HUES6 (cell line): ENCODE measurements around the gene NCS1.

Experiments used
- H3K27ac ChIP-seq: 2 replicates; pipeline ENCODE4 v1.7.0; 2013; ENCODE audit warnings: low read depth, mild to moderate bottlenecking, low read length, inconsistent platforms
- H3K27me3 ChIP-seq: 2 replicates; pipeline ENCODE4 v1.6.1; 2013; ENCODE audit warnings: low read length; ENCODE audit not compliant: control insufficient read depth, insufficient read depth
- H3K36me3 ChIP-seq: 2 replicates; pipeline ENCODE4 v1.6.1; 2013; ENCODE audit warnings: low read length; ENCODE audit not compliant: control insufficient read depth, insufficient read depth
- H3K4me1 ChIP-seq: 2 replicates; pipeline ENCODE4 v1.6.1; 2013; ENCODE audit warnings: low read length; ENCODE audit not compliant: control insufficient read depth, insufficient read depth
- H3K4me3 ChIP-seq: 2 replicates; pipeline ENCODE4 v1.5.1; 2013; ENCODE audit warnings: low read depth, low read length
- H3K9ac ChIP-seq: one replicate; pipeline ENCODE4 v1.6.1; 2013; ENCODE audit warnings: mild to moderate bottlenecking, low read length
- H3K9me3 ChIP-seq: 2 replicates; pipeline ENCODE4 v1.6.1; 2013; ENCODE audit warnings: low read depth, low read length; ENCODE audit not compliant: control insufficient read depth, insufficient read depth

NCS1 gene

GRCh38 chr9:130206579-130206978 is 34.4 kb downstream of the NCS1 start:
- Histone ChIP-seq H3K9ac (no peak overlapping the region), H3K27ac (no peak overlapping the region), H3K4me3 (no peak overlapping the region), H3K27me3 (no peaks in the 10 kb centered on the region), H3K9me3 (no peaks in the 10 kb centered on the region), H3K4me1 (peaks cover 20% of the 10 kb centered on the region), H3K36me3 (no peaks in the 10 kb centered on the region)

- Histone ChIP-seq H3K27me3 (no peaks in the 10 kb centered on the region), H3K27ac (no peak overlapping the region; the same call in 1 of the 2 replicates), H3K4me3 (no peak overlapping the region), H3K9me3 (no peaks in the 10 kb centered on the region), H3K9ac (no peak overlapping the region), H3K4me1 (peaks cover 16% of the 10 kb centered on the region), H3K36me3 (no peaks in the 10 kb centered on the region)
These were observed 35.2 kb downstream of the NCS1 start for GRCh38 chr9:130207241-130207992.

- Histone ChIP-seq H3K4me3 (no peak overlapping the region), H3K9ac (no peak overlapping the region), H3K4me1 (peaks cover 17% of the 10 kb centered on the region), H3K27me3 (no peaks in the 10 kb centered on the region), H3K36me3 (no peaks in the 10 kb centered on the region), H3K27ac (0 out of 2 replicates have a peak overlapping the region, but pooled peaks have one; percentile 2), H3K9me3 (no peaks in the 10 kb centered on the region)
These were observed 36.6 kb downstream of the NCS1 start for GRCh38 chr9:130208600-130209347.

GRCh38 chr9:130209422-130209821 is 37.2 kb downstream of the NCS1 start:
- no peak overlapping the region for H3K9ac ChIP-seq
- H3K36me3 ChIP-seq: no peaks in the 10 kb centered on the region
- H3K27ac ChIP-seq: no peak overlapping the region
- H3K4me1 ChIP-seq: peaks cover 23% of the 10 kb centered on the region
- no peaks in the 10 kb centered on the region for H3K27me3 ChIP-seq
- H3K9me3 ChIP-seq: no peaks in the 10 kb centered on the region
- H3K4me3 ChIP-seq: no peak overlapping the region

- H3K9ac ChIP-seq: no peak overlapping the region
- H3K27ac ChIP-seq: no peak overlapping the region
- no peak overlapping the region for H3K4me3 ChIP-seq
- H3K4me1 ChIP-seq: peaks cover 40% of the 10 kb centered on the region
- H3K36me3 ChIP-seq: no peaks in the 10 kb centered on the region
- H3K9me3 ChIP-seq: no peaks in the 10 kb centered on the region
- no peaks in the 10 kb centered on the region for H3K27me3 ChIP-seq
These were observed 39.5 kb downstream of the NCS1 start for GRCh38 chr9:130211548-130212226.

- Histone ChIP-seq H3K27me3 (no peaks in the 10 kb centered on the region), H3K9ac (no peak overlapping the region), H3K36me3 (no peaks in the 10 kb centered on the region), H3K27ac (no peak overlapping the region), H3K4me3 (no peak overlapping the region), H3K4me1 (peaks cover 40% of the 10 kb centered on the region), H3K9me3 (no peaks in the 10 kb centered on the region)
These were observed 40.5 kb downstream of the NCS1 start for GRCh38 chr9:130212543-130213297.

GRCh38 chr9:130213911-130214761 is 41.9 kb downstream of the NCS1 start:
- Histone ChIP-seq H3K9me3 (no peaks in the 10 kb centered on the region), H3K27me3 (no peaks in the 10 kb centered on the region), H3K27ac (no peak overlapping the region), H3K36me3 (peaks cover 6% of the 10 kb centered on the region), H3K4me1 (peaks cover 33% of the 10 kb centered on the region), H3K9ac (no peak overlapping the region), H3K4me3 (no peak overlapping the region)

GRCh38 chr9:130214776-130215340 is 42.7 kb downstream of the NCS1 start:
- no peaks in the 10 kb centered on the region for H3K9me3 ChIP-seq
- H3K36me3 ChIP-seq: peaks cover 8% of the 10 kb centered on the region
- H3K4me3 ChIP-seq: no peak overlapping the region
- no peak overlapping the region for H3K27ac ChIP-seq
- no peaks in the 10 kb centered on the region for H3K27me3 ChIP-seq
- H3K4me1 ChIP-seq: peaks cover 26% of the 10 kb centered on the region
- no peak overlapping the region for H3K9ac ChIP-seq

- no peaks in the 10 kb centered on the region for H3K27me3 ChIP-seq
- H3K27ac ChIP-seq: no peak overlapping the region
- peaks cover 9% of the 10 kb centered on the region for H3K36me3 ChIP-seq
- H3K9ac ChIP-seq: no peak overlapping the region
- peaks cover 24% of the 10 kb centered on the region for H3K4me1 ChIP-seq
- no peak overlapping the region for H3K4me3 ChIP-seq
- no peaks in the 10 kb centered on the region for H3K9me3 ChIP-seq
These were observed 43.3 kb downstream of the NCS1 start for GRCh38 chr9:130215341-130216119.
